Loucy (cell line): Measurements from ENCODE around the gene AMBRA1.

Source experiments
- H2AFZ ChIP-seq: fragments of 200-600 bp; sonication (generic); 2 replicates; pipeline ENCODE4 v1.6.0; 2016; ENCODE audit warnings: antibody characterized with exemption, mild to moderate bottlenecking, low read length, moderate library complexity
- H3F3A ChIP-seq: fragments of 200-600 bp; 2 replicates; pipeline ENCODE4 v1.6.0; 2016; ENCODE audit warnings: antibody characterized with exemption, low read depth, mild to moderate bottlenecking
- H3K27me3 ChIP-seq: fragments of 200-600 bp; sonication (generic); 2 replicates; pipeline ENCODE4 v1.6.1; 2014; ENCODE audit warnings: low read length, mild to moderate bottlenecking; ENCODE audit not compliant: insufficient read depth, poor library complexity, severe bottlenecking
- H3K36me3 ChIP-seq: fragments of 200-600 bp; sonication (generic); 2 replicates; pipeline ENCODE4 v1.6.1; 2016; ENCODE audit warnings: low read length; ENCODE audit not compliant: insufficient read depth
- H3K4me1 ChIP-seq: fragments of 200-600 bp; sonication (generic); 2 replicates; pipeline ENCODE4 v1.5.1; 2014; ENCODE audit warnings: low read length, mild to moderate bottlenecking; ENCODE audit not compliant: insufficient read depth, poor library complexity, severe bottlenecking
- H3K4me2 ChIP-seq: fragments of 200-600 bp; sonication (generic); 2 replicates; pipeline ENCODE4 v1.6.0; 2014; ENCODE audit warnings: antibody characterized with exemption, low read length, low read depth, mild to moderate bottlenecking; ENCODE audit not compliant: poor library complexity, severe bottlenecking
- H3K4me3 ChIP-seq: fragments of 200-600 bp; sonication (generic); 2 replicates; pipeline ENCODE4 v1.5.1; 2014; ENCODE audit warnings: low read length, mild to moderate bottlenecking, mixed read lengths; ENCODE audit not compliant: poor library complexity, severe bottlenecking
- H3K79me2 ChIP-seq: fragments of 200-600 bp; sonication (generic); 2 replicates; pipeline ENCODE4 v1.6.1; 2014; ENCODE audit warnings: low read length; ENCODE audit not compliant: insufficient read depth
- H3K9ac ChIP-seq: fragments of 200-600 bp; sonication (generic); 2 replicates; pipeline ENCODE4 v1.6.0; 2014; ENCODE audit warnings: mild to moderate bottlenecking, low read depth, low read length, moderate library complexity; ENCODE audit not compliant: poor library complexity, severe bottlenecking
- H3K9me2 ChIP-seq: fragments of 200-600 bp; sonication (generic); replicated peaks from 2 replicates; pipeline ENCODE4 v1.6.1; 2016; ENCODE audit warnings: low read depth, low read length, mixed read lengths
- H3K9me3 ChIP-seq: fragments of 200-600 bp; sonication (generic); 2 replicates; pipeline ENCODE4 v1.6.1; 2014; ENCODE audit warnings: mild to moderate bottlenecking, antibody characterized with exemption, low read length, low read depth; ENCODE audit not compliant: insufficient read depth
- H4K20me1 ChIP-seq: fragments of 200-600 bp; sonication (generic); 2 replicates; pipeline ENCODE4 v1.6.0; 2014; ENCODE audit warnings: antibody characterized with exemption, low read length, mild to moderate bottlenecking; ENCODE audit not compliant: insufficient read depth, poor library complexity, severe bottlenecking
- CTCF ChIP-seq: fragments of 200-600 bp; sonication (generic); conservative IDR thresholded peaks from 2 replicates; pipeline ENCODE4 v1.5.1; 2014; ENCODE audit warnings: mild to moderate bottlenecking, antibody characterized with exemption, low read length
- EZH2phosphoT487 ChIP-seq: fragments of 200-600 bp; IDR thresholded peaks from 2 replicates; pipeline ENCODE4 v1.6.1; 2018; ENCODE audit warnings: antibody characterized with exemption, mild to moderate bottlenecking, moderate library complexity, borderline replicate concordance

AMBRA1 gene

GRCh38 chr11:46609386-46609785 lies 15.6 kb upstream of the AMBRA1 start:
- no peaks in the 10 kb centered on the region for H3K79me2 ChIP-seq
- no peaks in the 10 kb centered on the region for H3K9me2 ChIP-seq
- no peak for TF ChIP-seq EZH2phosphoT487
- TF ChIP-seq CTCF: no peak
- H4K20me1 ChIP-seq: no peaks in the 10 kb centered on the region
- no peaks in the 10 kb centered on the region for H3K9me3 ChIP-seq
- no peaks in the 10 kb centered on the region for H3F3A ChIP-seq
- H2AFZ ChIP-seq: no peak overlapping the region
- H3K36me3 ChIP-seq: no peaks in the 10 kb centered on the region
- no peak overlapping the region for H3K9ac ChIP-seq
- no peak overlapping the region for H3K4me2 ChIP-seq
- H3K4me1 ChIP-seq: peaks cover 7% of the 10 kb centered on the region
- H3K27me3 ChIP-seq: no peaks in the 10 kb centered on the region
- H3K4me3 ChIP-seq: no peak overlapping the region

GRCh38 chr11:46607516-46607915 lies 13.7 kb upstream of the AMBRA1 start:
- Histone ChIP-seq H3K9me3 (no peaks in the 10 kb centered on the region), H3K9ac (no peak overlapping the region), H2AFZ (no peak overlapping the region), H3K4me3 (no peak overlapping the region), H3K4me1 (peaks cover 7% of the 10 kb centered on the region), H3F3A (no peaks in the 10 kb centered on the region), H3K9me2 (no peaks in the 10 kb centered on the region), H3K4me2 (no peak overlapping the region), H4K20me1 (no peaks in the 10 kb centered on the region), H3K36me3 (peaks cover 5% of the 10 kb centered on the region; the same call in 1 of the 2 replicates), H3K27me3 (no peaks in the 10 kb centered on the region), H3K79me2 (no peaks in the 10 kb centered on the region)
- no peak for TF ChIP-seq CTCF
- TF ChIP-seq EZH2phosphoT487: no peak

- Histone ChIP-seq H2AFZ (no peak overlapping the region), H3K4me2 (no peak overlapping the region), H4K20me1 (no peaks in the 10 kb centered on the region), H3K36me3 (peaks cover 5% of the 10 kb centered on the region; the same call in 1 of the 2 replicates), H3K9me2 (no peaks in the 10 kb centered on the region), H3K9me3 (no peaks in the 10 kb centered on the region), H3K4me3 (no peak overlapping the region), H3K9ac (no peak overlapping the region), H3K79me2 (no peaks in the 10 kb centered on the region), H3K4me1 (no peaks in the 10 kb centered on the region), H3F3A (no peaks in the 10 kb centered on the region; the same call in 1 of the 2 replicates), H3K27me3 (no peaks in the 10 kb centered on the region)
- TF ChIP-seq CTCF: no peak
- no peak for TF ChIP-seq EZH2phosphoT487
Measured at GRCh38 chr11:46604796-46605195, 11.0 kb upstream of the AMBRA1 start.
